NT2/D1 (cell line): ENCODE data around the gene SHC3.

Experiments
- DNase-seq: peaks from one replicate; pipeline ENCODE4 v3.0.0-alpha.2; 2011; ENCODE audit warnings: low read depth, low spot score
- H3K27me3 ChIP-seq: 2 replicates; pipeline ENCODE4 v1.6.0; 2011; ENCODE audit warnings: mild to moderate bottlenecking; ENCODE audit not compliant: insufficient read length, insufficient read depth
- H3K36me3 ChIP-seq: 2 replicates; pipeline ENCODE4 v1.6.1; 2011; ENCODE audit warnings: mild to moderate bottlenecking, low read length, mixed read lengths; ENCODE audit not compliant: insufficient read depth, insufficient read length
- H3K4me1 ChIP-seq: 2 replicates; pipeline ENCODE4 v1.5.1; 2011; ENCODE audit not compliant: insufficient read depth, insufficient read length
- H3K4me3 ChIP-seq: 2 replicates; pipeline ENCODE4 v1.5.1; 2011; ENCODE audit warnings: low read depth; ENCODE audit not compliant: insufficient read length
- H3K9ac ChIP-seq: 2 replicates; pipeline ENCODE4 v1.6.0; 2011; ENCODE audit warnings: low read depth; ENCODE audit not compliant: insufficient read length
- H3K9me3 ChIP-seq: 2 replicates; pipeline ENCODE4 v1.5.1; 2011; ENCODE audit warnings: mild to moderate bottlenecking, low read length; ENCODE audit not compliant: insufficient read depth
- SUZ12 ChIP-seq: IDR thresholded peaks from 2 replicates; pipeline ENCODE4 v1.6.1; 2011; ENCODE audit not compliant: insufficient read length, insufficient read depth; ENCODE audit errors: extremely low read depth
- YY1 ChIP-seq: IDR thresholded peaks from 2 replicates; pipeline ENCODE4 v1.6.1; 2011; ENCODE audit not compliant: insufficient read length, insufficient read depth
- ZNF274 ChIP-seq: IDR thresholded peaks from 2 replicates; pipeline ENCODE4 v1.6.1; 2011; ENCODE audit warnings: mild to moderate bottlenecking, low read depth, low read length

Gene SHC3

GRCh38 chr9:89168901-89169813 lies 9.5 kb downstream of the SHC3 start:
- Histone ChIP-seq H3K27me3 (no peaks in the 10 kb centered on the region), H3K9ac (no peak overlapping the region), H3K9me3 (no peaks in the 10 kb centered on the region), H3K36me3 (no peaks in the 10 kb centered on the region), H3K4me3 (no peak overlapping the region), H3K4me1 (no peaks in the 10 kb centered on the region)
- TF ChIP-seq ZNF274 (no peak), YY1 (no peak), SUZ12 (no peak)
- DNase-seq: no peak

- H3K36me3 ChIP-seq: no peaks in the 10 kb centered on the region
- H3K9ac ChIP-seq: no peak overlapping the region
- TF ChIP-seq SUZ12 (no peak), ZNF274 (no peak), YY1 (no peak)
- DNase-seq: no peak
- no peaks in the 10 kb centered on the region; the same call in 1 of the 2 replicates for H3K9me3 ChIP-seq
- H3K27me3 ChIP-seq: no peaks in the 10 kb centered on the region
- H3K4me1 ChIP-seq: no peaks in the 10 kb centered on the region
- no peak overlapping the region for H3K4me3 ChIP-seq
Observed at GRCh38 chr9:89167788-89168187, 10.8 kb downstream of the SHC3 start.

GRCh38 chr9:89166852-89167251 lies 11.8 kb downstream of the SHC3 start:
- DNase-seq: no peak
- Histone ChIP-seq H3K4me1 (no peaks in the 10 kb centered on the region), H3K9ac (no peak overlapping the region), H3K9me3 (no peaks in the 10 kb centered on the region; the same call in 1 of the 2 replicates), H3K4me3 (no peak overlapping the region), H3K36me3 (no peaks in the 10 kb centered on the region), H3K27me3 (no peaks in the 10 kb centered on the region)
- TF ChIP-seq ZNF274 (no peak), SUZ12 (no peak), YY1 (no peak)

GRCh38 chr9:89165880-89166279 lies 12.7 kb downstream of the SHC3 start:
- no peaks in the 10 kb centered on the region; the same call in 1 of the 2 replicates for H3K9me3 ChIP-seq
- no peaks in the 10 kb centered on the region for H3K36me3 ChIP-seq
- no peaks in the 10 kb centered on the region for H3K27me3 ChIP-seq
- no peak for TF ChIP-seq SUZ12
- TF ChIP-seq YY1: no peak
- no peak for TF ChIP-seq ZNF274
- H3K4me1 ChIP-seq: no peaks in the 10 kb centered on the region
- DNase-seq: no peak
- no peak overlapping the region for H3K9ac ChIP-seq
- no peak overlapping the region for H3K4me3 ChIP-seq

GRCh38 chr9:89165341-89165740 lies 13.3 kb downstream of the SHC3 start:
- Histone ChIP-seq H3K27me3 (no peaks in the 10 kb centered on the region), H3K4me1 (no peaks in the 10 kb centered on the region), H3K9ac (no peak overlapping the region), H3K9me3 (no peaks in the 10 kb centered on the region; the same call in 1 of the 2 replicates), H3K36me3 (no peaks in the 10 kb centered on the region), H3K4me3 (no peak overlapping the region)
- no peak for DNase-seq
- TF ChIP-seq YY1 (no peak), SUZ12 (no peak), ZNF274 (no peak)

- TF ChIP-seq YY1 (no peak), SUZ12 (no peak), ZNF274 (no peak)
- no peaks in the 10 kb centered on the region for H3K27me3 ChIP-seq
- no peak overlapping the region for H3K4me3 ChIP-seq
- no peak for DNase-seq
- H3K9ac ChIP-seq: no peak overlapping the region
- H3K9me3 ChIP-seq: no peaks in the 10 kb centered on the region; the same call in 1 of the 2 replicates
- no peaks in the 10 kb centered on the region for H3K36me3 ChIP-seq
- no peaks in the 10 kb centered on the region for H3K4me1 ChIP-seq
Observed at GRCh38 chr9:89161221-89161620, 17.4 kb downstream of the SHC3 start.

- Histone ChIP-seq H3K4me1 (no peaks in the 10 kb centered on the region), H3K4me3 (no peak overlapping the region), H3K9me3 (no peaks in the 10 kb centered on the region; the same call in 1 of the 2 replicates), H3K27me3 (no peaks in the 10 kb centered on the region), H3K9ac (no peak overlapping the region), H3K36me3 (no peaks in the 10 kb centered on the region)
- no peak for DNase-seq
- TF ChIP-seq SUZ12 (no peak), ZNF274 (no peak), YY1 (no peak)
Observed at GRCh38 chr9:89160806-89161205, 17.8 kb downstream of the SHC3 start.
